Measurements from ENCODE around the gene BBS4.

BBS4 gene

DNA sequence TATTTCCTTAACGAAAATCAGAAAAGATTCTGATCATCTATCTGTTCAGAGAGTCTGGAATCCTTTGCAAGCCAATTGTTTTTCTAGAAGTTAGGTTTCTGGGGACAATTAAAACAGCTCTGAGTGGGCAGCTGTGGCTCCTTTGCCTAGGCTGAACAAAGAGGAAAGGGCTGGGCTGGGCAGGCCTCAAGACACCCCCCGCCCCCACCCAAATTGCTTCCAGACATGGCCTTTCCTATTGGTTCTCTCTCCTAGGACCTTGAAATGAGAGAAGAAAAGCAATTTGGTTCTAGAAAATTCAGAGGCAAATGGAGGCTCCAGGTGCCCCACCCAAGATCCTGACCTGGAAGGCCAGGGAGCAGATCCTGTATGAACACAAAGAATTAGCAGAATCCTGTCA is 99.8 kb downstream of the BBS4 start:
- TF ChIP-seq, protein P1, sequence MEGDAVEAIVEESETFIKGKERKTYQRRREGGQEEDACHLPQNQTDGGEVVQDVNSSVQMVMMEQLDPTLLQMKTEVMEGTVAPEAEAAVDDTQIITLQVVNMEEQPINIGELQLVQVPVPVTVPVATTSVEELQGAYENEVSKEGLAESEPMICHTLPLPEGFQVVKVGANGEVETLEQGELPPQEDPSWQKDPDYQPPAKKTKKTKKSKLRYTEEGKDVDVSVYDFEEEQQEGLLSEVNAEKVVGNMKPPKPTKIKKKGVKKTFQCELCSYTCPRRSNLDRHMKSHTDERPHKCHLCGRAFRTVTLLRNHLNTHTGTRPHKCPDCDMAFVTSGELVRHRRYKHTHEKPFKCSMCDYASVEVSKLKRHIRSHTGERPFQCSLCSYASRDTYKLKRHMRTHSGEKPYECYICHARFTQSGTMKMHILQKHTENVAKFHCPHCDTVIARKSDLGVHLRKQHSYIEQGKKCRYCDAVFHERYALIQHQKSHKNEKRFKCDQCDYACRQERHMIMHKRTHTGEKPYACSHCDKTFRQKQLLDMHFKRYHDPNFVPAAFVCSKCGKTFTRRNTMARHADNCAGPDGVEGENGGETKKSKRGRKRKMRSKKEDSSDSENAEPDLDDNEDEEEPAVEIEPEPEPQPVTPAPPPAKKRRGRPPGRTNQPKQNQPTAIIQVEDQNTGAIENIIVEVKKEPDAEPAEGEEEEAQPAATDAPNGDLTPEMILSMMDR (IDR thresholded peaks at IDR 0.05; ENCODE audit: extremely low read depth, missing control alignments): no peak
- no peak for DNase-seq (ENCODE audit: low spot score)

DNA sequence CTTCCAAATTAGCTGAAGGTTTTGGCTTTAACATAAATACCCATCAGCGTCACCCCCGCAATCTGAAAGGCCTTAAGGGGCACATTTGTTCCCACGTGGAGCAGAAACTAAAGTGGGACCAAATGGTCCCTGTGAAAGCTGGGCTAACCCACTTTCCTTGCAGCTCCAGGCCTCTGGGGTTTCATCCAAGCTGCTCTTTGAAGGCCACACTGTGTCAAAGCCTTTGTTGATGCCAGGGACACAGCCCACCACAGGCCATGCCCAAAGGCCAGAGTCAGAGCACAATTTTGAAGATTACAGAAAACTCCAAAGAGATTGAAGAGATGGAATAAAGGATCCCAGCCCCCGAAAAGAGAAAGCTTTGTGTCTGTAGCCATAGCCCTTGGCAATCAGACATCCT is 100.2 kb downstream of the BBS4 start:
- DNase-seq (ENCODE audit: low spot score): no peak
- TF ChIP-seq, protein P1 (IDR thresholded peaks at IDR 0.05; ENCODE audit: extremely low read depth, missing control alignments): no peak

- TF ChIP-seq, protein P1 (IDR thresholded peaks at IDR 0.05; ENCODE audit: extremely low read depth, missing control alignments): no peak
Observed at GRCh38 chr15:72786676-72787345, 100.8 kb downstream of the BBS4 start.

GRCh38 chr15:72787526-72787925 is 101.5 kb downstream of the BBS4 start:
- TF ChIP-seq, protein P1 (IDR thresholded peaks at IDR 0.05; ENCODE audit: extremely low read depth, missing control alignments): no peak

More at GRCh38 chr15:72786676-72787345, 100.8 kb downstream of the BBS4 start:
- no peak for DNase-seq (ENCODE audit: low spot score)

More at GRCh38 chr15:72787526-72787925, 101.5 kb downstream of the BBS4 start:
- DNase-seq (ENCODE audit: low spot score): no peak
